NCI-H1092 treated with DMSO at 0.1 percent for 48 hours (cell line): ENCODE data around the gene PRDM5.
A peak's percentile ranks its signal among the peaks of the same experiment; 100 is the strongest.
"Not testable (repeated sequence)": the region's sequence is repeated elsewhere in the genome, so short reads cannot be mapped to it uniquely, and the experiment has no call there.

Source experiments
- DNase-seq: peaks from one replicate; lab custom pipeline; 2025; lab: John Stamatoyannopoulos, UW

PRDM5 gene

GRCh38 chr4:120753854-120754253 lies 168.7 kb downstream of the PRDM5 start:
- peak; percentile 36 for DNase-seq

- DNase-seq, result no peak
Measured at GRCh38 chr4:120750152-120750525, 172.4 kb downstream of the PRDM5 start.

- DNase-seq, result peak; percentile 40
Measured at GRCh38 chr4:120749445-120750151, 172.9 kb downstream of the PRDM5 start.

GRCh38 chr4:120741636-120742035 lies 180.9 kb downstream of the PRDM5 start:
- not testable (repeated sequence) for DNase-seq

GRCh38 chr4:120736312-120736711 lies 186.2 kb downstream of the PRDM5 start:
- DNase-seq, result no peak

GRCh38 chr4:120733968-120734367 lies 188.6 kb downstream of the PRDM5 start:
- DNase-seq, result no peak

- DNase-seq, result no peak
Measured at GRCh38 chr4:120733054-120733453, 189.5 kb downstream of the PRDM5 start.

GRCh38 chr4:120731561-120731960 lies 191.0 kb downstream of the PRDM5 start:
- no peak for DNase-seq

- DNase-seq, result no peak
Measured at GRCh38 chr4:120730777-120731320, 191.7 kb downstream of the PRDM5 start.

GRCh38 chr4:120728892-120729675 lies 193.4 kb downstream of the PRDM5 start:
- DNase-seq, result no peak

- DNase-seq, result no peak
Measured at GRCh38 chr4:120725639-120726580, 196.6 kb downstream of the PRDM5 start.

- DNase-seq, result no peak
Measured at GRCh38 chr4:120724656-120725055, 197.9 kb downstream of the PRDM5 start.

GRCh38 chr4:120723986-120724385 lies 198.5 kb downstream of the PRDM5 start:
- no peak for DNase-seq

GRCh38 chr4:120723105-120723504 lies 199.4 kb downstream of the PRDM5 start:
- no peak for DNase-seq

GRCh38 chr4:120722655-120723054 lies 199.9 kb downstream of the PRDM5 start:
- DNase-seq, result no peak

GRCh38 chr4:120720354-120720934 lies 202.1 kb downstream of the PRDM5 start:
- DNase-seq, result no peak

GRCh38 chr4:120718979-120719566 lies 203.5 kb downstream of the PRDM5 start:
- no peak for DNase-seq

- no peak for DNase-seq
Measured at GRCh38 chr4:120716346-120716745, 206.2 kb downstream of the PRDM5 start.

GRCh38 chr4:120714417-120715010 lies 208.0 kb downstream of the PRDM5 start:
- no peak for DNase-seq

GRCh38 chr4:120709991-120710390 lies 212.5 kb downstream of the PRDM5 start:
- no peak for DNase-seq

GRCh38 chr4:120704538-120704937 lies 218.0 kb downstream of the PRDM5 start:
- DNase-seq, result no peak
